Epithelial cell of proximal tubule (primary cell): ENCODE measurements around the gene OR10G6. TPM values are rescaled to one million over a fixed set of nuclear protein-coding genes. Genes with fewer than 3 reads are reported as not detected.

Experiments
- DNase-seq: peaks from one replicate; pipeline ENCODE4 v3.0.0-alpha.2; 2011; ENCODE audit warnings: low read depth
- H3K4me3 ChIP-seq: 2 replicates; pipeline ENCODE4 v1.5.1; 2011; ENCODE audit warnings: low read depth, mild to moderate bottlenecking, low read length
- total RNA-seq: library from RNA; depleted of rRNA; stranded (reverse); fragments of >200 nt; gene quantifications from 2 replicates; pipeline ENCODE4 v1.2.3, GENCODE V29; 2015
- TF ChIP-seq, protein P1 (sequence below): conservative IDR thresholded peaks from 2 replicates; pipeline ENCODE4 v1.5.1; 2012; ENCODE audit warnings: low read depth, mild to moderate bottlenecking, low read length

OR10G6 gene
- total RNA-seq, 1 donor from 2014 or later, result not detected

- no peak for DNase-seq
- TF ChIP-seq, protein P1, sequence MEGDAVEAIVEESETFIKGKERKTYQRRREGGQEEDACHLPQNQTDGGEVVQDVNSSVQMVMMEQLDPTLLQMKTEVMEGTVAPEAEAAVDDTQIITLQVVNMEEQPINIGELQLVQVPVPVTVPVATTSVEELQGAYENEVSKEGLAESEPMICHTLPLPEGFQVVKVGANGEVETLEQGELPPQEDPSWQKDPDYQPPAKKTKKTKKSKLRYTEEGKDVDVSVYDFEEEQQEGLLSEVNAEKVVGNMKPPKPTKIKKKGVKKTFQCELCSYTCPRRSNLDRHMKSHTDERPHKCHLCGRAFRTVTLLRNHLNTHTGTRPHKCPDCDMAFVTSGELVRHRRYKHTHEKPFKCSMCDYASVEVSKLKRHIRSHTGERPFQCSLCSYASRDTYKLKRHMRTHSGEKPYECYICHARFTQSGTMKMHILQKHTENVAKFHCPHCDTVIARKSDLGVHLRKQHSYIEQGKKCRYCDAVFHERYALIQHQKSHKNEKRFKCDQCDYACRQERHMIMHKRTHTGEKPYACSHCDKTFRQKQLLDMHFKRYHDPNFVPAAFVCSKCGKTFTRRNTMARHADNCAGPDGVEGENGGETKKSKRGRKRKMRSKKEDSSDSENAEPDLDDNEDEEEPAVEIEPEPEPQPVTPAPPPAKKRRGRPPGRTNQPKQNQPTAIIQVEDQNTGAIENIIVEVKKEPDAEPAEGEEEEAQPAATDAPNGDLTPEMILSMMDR, result no peak
- H3K4me3 ChIP-seq, result no peak overlapping the region
Observed at GRCh38 chr11:123945132-123945531, 49.8 kb downstream of the OR10G6 start.

Other genes starting within 250 kb of the OR10G6 start
- gene OR6X1, start 240.6 kb downstream of the OR10G6 start, total RNA-seq, result not detected in 2 replicates
- gene OR6M1, start 188.8 kb downstream of the OR10G6 start, total RNA-seq, result not detected in 2 replicates
- not detected in 2 replicates for gene TMEM225, start 109.5 kb downstream of the OR10G6 start, total RNA-seq
- gene OR8D4, start 93.0 kb downstream of the OR10G6 start, total RNA-seq, result not detected in 2 replicates
- not detected in 2 replicates for gene OR4D5, start 55.5 kb downstream of the OR10G6 start, total RNA-seq
- not detected in 2 replicates for gene OR6T1, start 51.3 kb downstream of the OR10G6 start, total RNA-seq
- gene OR10S1, start 17.4 kb downstream of the OR10G6 start, total RNA-seq, result not detected in 2 replicates
- not detected in 2 replicates for gene OR10G4, start 17.8 kb upstream of the OR10G6 start, total RNA-seq
- gene OR10G9, start 27.9 kb upstream of the OR10G6 start, total RNA-seq, result not detected in 2 replicates
- gene OR10G8, start 31.6 kb upstream of the OR10G6 start, total RNA-seq, result not detected in 2 replicates
- gene OR10G7, start 46.2 kb upstream of the OR10G6 start, total RNA-seq, result not detected in 2 replicates
- 12.1 and 13.1 TPM in 2 replicates for gene VWA5A, start 120.3 kb upstream of the OR10G6 start, total RNA-seq
- not detected in 2 replicates for gene OR10D3, start 188.2 kb upstream of the OR10G6 start, total RNA-seq
- gene OR8G1, start 245.9 kb upstream of the OR10G6 start, total RNA-seq, result not detected in 2 replicates